Gastrocnemius medialis (tissue), 4 donors: ENCODE measurements around the gene CCDC91.
"Not testable (repeated sequence)": the region's sequence is repeated elsewhere in the genome, so short reads cannot be mapped to it uniquely, and the experiment has no call there.

Source experiments
- POLR2A ChIP-seq, 2 donors: fragments of 450-650 bp; IDR thresholded peaks; one replicate each; pipeline ENCODE4 v1.6.1; 2017; ENCODE audit warnings: antibody characterized with exemption in 2 of 2, mild to moderate bottlenecking in 2 of 2, moderate library complexity in 2 of 2
- TF ChIP-seq, protein P1 (sequence below), 5 experiments: fragments of 450-650 bp in 3 of 5; fragments of 200-600 bp in 2 of 5; sonication (generic) in 2 of 5; IDR thresholded peaks in 4 of 5; conservative IDR thresholded peaks in 1 of 5; 1 replicate in 4 of 5; 2 replicates in 1 of 5; pipeline ENCODE4 v1.5.1; 2016 to 2019; ENCODE audit warnings: antibody characterized with exemption in 5 of 5, mild to moderate bottlenecking in 3 of 5, moderate library complexity in 3 of 5

DNA sequence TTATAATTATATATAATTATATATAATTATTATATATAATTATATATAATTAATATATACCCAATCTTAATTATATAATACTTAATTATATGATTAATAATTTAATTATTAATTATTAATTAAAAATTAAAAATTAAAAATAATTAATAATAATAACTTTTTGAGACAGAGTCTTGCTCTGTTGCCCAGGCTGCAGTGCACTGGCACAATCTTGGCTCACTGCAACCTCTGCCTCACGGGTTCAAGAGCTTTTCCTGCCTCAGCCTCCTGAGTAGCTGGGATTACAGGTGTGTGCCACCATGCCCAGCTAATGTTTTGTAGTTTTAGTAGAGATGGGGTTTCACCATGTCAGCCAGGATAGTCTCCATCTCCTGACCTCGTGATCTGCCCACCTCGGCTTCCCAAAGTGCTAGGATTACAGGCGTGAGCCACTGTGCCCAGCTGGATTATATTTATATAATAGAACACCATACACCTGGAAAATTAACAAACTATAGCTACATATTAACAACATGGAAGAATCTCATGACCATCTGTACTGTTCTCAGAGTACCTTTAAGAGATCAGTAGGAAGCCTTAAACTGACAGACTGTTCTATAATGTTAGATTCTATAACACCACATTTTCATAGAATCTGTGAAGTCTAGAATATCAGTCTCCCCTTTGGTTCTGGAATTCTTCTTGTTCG is 77.8 kb downstream of the CCDC91 start:
- TF ChIP-seq, protein P1, sequence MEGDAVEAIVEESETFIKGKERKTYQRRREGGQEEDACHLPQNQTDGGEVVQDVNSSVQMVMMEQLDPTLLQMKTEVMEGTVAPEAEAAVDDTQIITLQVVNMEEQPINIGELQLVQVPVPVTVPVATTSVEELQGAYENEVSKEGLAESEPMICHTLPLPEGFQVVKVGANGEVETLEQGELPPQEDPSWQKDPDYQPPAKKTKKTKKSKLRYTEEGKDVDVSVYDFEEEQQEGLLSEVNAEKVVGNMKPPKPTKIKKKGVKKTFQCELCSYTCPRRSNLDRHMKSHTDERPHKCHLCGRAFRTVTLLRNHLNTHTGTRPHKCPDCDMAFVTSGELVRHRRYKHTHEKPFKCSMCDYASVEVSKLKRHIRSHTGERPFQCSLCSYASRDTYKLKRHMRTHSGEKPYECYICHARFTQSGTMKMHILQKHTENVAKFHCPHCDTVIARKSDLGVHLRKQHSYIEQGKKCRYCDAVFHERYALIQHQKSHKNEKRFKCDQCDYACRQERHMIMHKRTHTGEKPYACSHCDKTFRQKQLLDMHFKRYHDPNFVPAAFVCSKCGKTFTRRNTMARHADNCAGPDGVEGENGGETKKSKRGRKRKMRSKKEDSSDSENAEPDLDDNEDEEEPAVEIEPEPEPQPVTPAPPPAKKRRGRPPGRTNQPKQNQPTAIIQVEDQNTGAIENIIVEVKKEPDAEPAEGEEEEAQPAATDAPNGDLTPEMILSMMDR (IDR thresholded peaks at IDR 0.05 in 4 of 5, conservative IDR thresholded peaks at IDR 0.05 in 1 of 5), result not testable (repeated sequence)
- TF ChIP-seq POLR2A (IDR thresholded peaks at IDR 0.05), result not testable (repeated sequence)
